SW480 (cell line): Measurements from ENCODE around the gene GTF2IRD1.
"Not testable (repeated sequence)": the region's sequence is repeated elsewhere in the genome, so short reads cannot be mapped to it uniquely, and the experiment has no call there.

ENCODE experiments used
- DNase-seq: peaks from one replicate; pipeline ENCODE4 v3.0.0-alpha.2; 2016; ENCODE audit warnings: low spot score

The GTF2IRD1 gene

DNA sequence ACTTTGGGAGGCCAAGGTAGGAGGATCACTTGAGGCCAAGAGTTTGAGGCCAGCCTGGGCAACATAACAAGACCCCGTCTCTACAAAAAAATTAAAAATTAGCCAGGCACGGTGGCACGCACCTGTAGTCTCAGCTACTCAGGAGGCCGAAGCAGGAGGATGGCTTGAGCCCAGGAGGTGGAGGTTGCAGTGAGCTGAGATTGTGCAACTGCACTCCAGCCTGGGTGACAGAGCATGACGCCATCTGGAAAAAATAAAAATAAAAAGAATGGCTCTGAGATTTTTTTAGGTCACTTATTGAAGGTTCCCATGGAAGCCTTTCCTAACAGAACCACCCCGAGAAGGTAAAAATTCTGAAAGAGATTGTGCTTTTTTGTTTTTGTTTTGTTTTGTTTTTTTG is 109.9 kb downstream of the GTF2IRD1 start:
- DNase-seq: not testable (repeated sequence)

GRCh38 chr7:74567318-74567668 is 113.6 kb downstream of the GTF2IRD1 start:
- DNase-seq: no peak

GRCh38 chr7:74568658-74569057 is 115.0 kb downstream of the GTF2IRD1 start:
- DNase-seq: no peak

- no peak for DNase-seq
These were observed 115.9 kb downstream of the GTF2IRD1 start for GRCh38 chr7:74569501-74570075.

GRCh38 chr7:74570533-74571156 is 116.9 kb downstream of the GTF2IRD1 start:
- DNase-seq: no peak

DNA sequence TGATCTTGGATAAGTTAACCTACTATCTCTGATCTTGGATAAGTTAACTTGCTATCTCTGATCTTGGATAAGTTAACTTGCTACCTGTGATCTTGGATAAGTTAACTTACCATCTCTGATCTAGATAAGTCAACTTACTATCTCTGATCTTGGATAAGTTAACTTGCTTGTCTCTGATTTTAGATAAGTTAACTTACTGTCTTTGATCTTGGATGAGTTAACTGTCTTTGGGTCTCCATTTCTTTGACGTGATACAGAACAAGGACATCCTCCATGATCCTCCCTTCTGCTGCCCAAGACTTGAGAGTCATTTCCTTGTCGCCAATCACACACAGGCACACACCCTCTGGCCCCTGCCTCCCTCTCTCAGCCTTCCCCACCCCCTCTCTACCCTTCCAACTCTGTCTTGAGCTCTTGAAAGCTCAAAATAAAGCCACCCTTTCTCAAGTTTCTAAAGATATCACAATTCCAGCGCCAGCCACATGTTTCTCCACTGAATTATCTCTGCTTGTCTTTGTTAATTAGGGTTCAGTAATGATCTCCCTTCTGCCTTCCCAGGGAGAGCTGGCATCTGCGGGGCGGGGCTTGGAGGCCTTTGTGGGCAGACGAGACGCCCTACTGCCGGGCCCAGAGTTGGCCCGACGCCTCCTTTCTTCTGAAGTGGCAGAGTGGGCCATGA is 118.7 kb downstream of the GTF2IRD1 start:
- DNase-seq: peak; percentile 33

- DNase-seq: no peak
These were observed 119.8 kb downstream of the GTF2IRD1 start for GRCh38 chr7:74573512-74573911.

GRCh38 chr7:74575083-74575784 is 121.5 kb downstream of the GTF2IRD1 start:
- peak; percentile 63 for DNase-seq

DNA sequence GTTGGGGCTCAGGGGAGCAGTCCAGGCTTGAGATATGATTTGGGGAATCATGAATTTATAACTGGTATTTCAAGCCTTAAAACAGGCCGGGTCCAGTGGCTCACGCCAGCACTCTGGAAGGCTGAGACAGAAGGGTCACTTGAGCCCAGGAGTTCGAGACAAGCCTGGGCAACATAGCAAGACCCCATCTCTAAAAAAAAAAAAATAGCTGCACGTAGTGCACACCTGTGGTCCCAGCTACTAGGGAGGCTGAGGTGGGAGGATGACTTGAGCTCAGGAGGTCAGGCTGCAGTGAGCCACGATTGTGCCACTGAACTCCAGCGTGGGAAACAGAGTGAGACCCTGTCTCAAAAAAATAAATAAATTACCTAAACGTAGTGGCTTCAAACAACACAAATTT is 122.1 kb downstream of the GTF2IRD1 start:
- no peak for DNase-seq

- peak; percentile 46 for DNase-seq
These were observed 126.3 kb downstream of the GTF2IRD1 start for GRCh38 chr7:74579800-74580685.

DNA sequence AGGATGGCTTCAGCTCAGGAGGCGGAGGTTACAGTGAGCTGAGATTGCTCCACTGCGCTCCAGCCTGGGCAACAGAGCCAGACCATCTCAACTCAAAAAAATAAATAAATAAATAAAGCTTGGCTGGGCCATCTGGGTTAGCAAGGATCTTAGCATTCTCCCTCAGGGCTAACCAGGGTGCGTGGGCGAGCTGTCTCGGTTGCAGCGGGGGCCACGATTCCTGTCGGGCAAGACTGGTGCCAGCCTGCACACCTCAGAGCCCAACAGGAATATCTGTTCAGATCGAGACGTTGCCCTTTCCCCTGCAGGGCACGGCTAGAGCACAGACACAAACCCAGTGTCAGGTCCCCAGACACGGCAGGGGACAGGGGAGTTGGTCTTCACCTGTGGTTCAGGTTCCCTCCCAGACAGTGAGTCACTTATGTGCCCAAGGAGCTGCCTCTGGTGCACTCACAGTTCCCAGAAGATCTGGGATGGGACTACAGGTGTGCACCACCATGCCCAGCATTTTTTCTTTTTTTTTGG is 128.3 kb downstream of the GTF2IRD1 start:
- no peak for DNase-seq

DNA sequence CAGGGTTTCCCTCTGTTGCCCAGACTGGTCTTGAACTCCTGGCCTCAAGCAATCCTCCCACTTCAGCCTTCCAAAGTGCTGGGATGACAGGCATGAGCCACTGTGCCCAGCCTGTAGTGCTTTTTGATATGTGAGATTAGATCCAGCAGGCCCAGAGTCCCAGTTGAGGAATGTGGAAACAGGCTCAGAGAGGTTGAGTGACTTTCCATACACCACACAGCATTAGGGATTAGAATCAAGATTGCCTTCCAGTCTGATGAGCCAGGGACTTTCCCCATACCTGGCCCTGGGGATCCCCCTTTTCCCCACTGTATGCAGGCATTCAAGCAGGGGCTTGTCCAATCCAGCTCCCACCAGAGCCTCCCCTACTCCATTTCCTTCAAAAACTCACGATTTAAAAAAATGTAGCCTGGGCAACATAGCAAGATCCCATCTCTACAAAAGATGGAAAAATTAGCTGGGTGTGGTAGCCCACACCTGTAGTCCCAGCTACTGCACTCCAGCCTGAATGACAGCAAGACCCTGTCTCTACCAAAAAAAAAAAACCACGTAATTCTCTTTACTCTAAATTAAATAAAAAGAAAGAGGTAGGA is 128.8 kb downstream of the GTF2IRD1 start:
- DNase-seq: no peak

GRCh38 chr7:74583630-74584029 is 129.9 kb downstream of the GTF2IRD1 start:
- DNase-seq: no peak

DNA sequence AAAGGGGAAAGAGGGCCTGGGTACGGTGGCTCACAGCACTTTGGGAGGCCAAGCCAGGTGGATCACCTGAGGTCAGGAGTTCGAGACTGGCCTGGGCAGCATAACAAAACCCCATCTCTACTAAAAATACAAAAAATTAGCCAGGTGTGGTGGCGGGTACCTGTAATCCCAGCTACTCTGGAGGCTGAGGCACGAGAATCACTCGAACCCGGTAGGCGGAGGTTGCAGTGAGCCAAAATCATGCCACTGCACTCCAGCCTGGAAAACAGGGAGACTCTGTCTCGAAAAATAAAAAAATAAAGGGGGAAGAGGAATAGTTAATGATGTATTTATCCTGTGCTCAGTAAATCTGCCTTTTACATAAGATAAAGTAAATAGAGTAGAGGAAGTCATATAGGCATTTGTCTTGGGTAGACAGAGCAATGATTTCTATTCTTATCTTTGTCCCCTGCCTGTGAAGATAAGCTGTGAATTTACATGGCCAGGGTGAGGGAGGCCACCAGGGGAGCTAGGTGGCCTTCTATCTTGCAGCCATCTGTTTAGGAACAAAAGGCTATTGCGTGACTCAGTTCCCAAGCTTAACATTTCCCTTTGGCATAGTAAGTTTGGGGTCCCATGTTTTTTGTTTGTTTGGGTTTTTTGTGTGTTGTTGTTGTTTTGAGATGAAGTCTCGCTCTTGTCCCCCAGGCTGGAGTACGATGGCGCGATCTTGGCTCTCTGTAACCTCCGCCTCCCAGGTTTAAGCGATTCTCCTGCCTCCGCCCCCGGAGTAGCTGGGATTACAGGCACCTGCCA is 130.7 kb downstream of the GTF2IRD1 start:
- DNase-seq: no peak

DNA sequence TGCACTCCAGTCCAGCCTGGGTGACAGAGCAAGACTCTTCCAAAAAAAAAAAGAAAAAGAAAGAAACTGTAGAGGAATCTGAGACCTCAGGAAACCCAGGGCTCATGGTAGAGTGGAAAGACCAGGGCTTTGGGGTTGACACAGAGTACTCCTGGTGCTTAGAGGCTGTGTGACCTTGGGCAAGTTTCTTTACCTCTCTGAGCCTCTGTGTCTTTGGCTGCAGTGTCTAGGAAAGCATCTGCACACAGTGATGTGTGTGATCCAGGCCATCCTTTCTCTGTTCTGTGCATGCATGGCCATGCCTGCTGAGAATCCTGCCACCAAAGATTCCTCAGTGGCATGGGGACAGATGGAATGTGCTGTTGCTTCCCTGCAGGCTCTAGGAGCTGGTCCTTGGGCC is 132.1 kb downstream of the GTF2IRD1 start:
- no peak for DNase-seq

GRCh38 chr7:74586258-74587175 is 132.8 kb downstream of the GTF2IRD1 start:
- DNase-seq: no peak

GRCh38 chr7:74587435-74588126 is 133.9 kb downstream of the GTF2IRD1 start:
- DNase-seq: no peak

GRCh38 chr7:74590813-74591212 is 137.1 kb downstream of the GTF2IRD1 start:
- DNase-seq: no peak

DNA sequence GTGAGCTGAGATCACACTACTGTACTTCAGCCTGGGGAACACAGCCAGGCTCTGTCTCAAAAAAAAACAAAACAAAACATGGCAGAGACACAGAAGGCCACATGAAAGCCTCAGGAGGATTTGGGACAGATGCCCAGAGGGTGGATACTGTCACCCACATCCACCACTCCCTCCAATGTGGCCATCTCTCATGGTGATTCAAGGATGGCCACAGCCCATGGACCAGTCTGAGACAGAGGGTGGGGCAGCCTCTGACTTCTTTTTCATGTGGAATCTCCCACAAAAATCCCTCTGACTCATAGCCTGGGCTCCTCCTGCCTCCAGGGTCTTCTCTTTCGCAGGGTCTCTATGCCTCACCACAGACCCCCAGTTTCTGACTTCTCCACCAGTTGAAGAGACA is 144.9 kb downstream of the GTF2IRD1 start:
- peak; percentile 88 for DNase-seq
